ENCODE results near the gene KAT2B.

- no peak for TF ChIP-seq CTCF (IDR thresholded peaks at IDR 0.05 in 2 of 3, conservative IDR thresholded peaks at IDR 0.05 in 1 of 3; ENCODE audit: borderline replicate concordance in 1 of 3, insufficient read depth in 1 of 3, low read depth in 2 of 3, low read length in 2 of 3)
- no peak for TF ChIP-seq POLR2A (IDR thresholded peaks at IDR 0.05; ENCODE audit: borderline replicate concordance, extremely low read depth, insufficient read depth, insufficient read length)
- no peak for TF ChIP-seq YY1 (IDR thresholded peaks at IDR 0.05; ENCODE audit: extremely low read depth, insufficient replicate concordance, low read depth, low read length)
- TF ChIP-seq REST (IDR thresholded peaks at IDR 0.05; ENCODE audit: low read depth) = no peak
- no peak for TF ChIP-seq RAD21 (IDR thresholded peaks at IDR 0.05; ENCODE audit: low read depth)
- no peak for TF ChIP-seq CBX3 (IDR thresholded peaks at IDR 0.05; ENCODE audit: low read depth)
- TF ChIP-seq SP1 (IDR thresholded peaks at IDR 0.05; ENCODE audit: low read depth) = no peak
These were observed 80.8 kb downstream of the KAT2B start for GRCh38 chr3:20121088-20121487.
